ENCODE measurements around the gene OR5A1.

The OR5A1 gene

DNA sequence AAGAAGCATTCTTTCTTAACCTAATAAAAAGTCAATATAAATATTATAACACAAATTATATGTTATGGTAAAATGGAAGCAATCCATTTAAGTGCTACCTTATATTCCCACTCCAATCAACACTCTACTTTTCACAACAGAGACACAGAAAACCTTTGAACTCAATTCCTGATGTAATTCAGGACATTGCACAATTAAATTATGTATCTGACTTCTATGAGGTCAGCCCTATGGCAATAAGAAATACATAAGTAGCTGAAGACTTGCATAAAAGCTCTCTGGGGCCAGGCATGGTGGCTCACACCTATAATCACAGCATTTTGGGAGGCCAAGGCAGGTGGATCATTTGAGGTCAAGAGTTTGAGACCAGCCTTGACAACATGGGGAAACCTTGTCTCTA, 43.6 kb downstream of the OR5A1 start:
- DNase-seq (ENCODE audit: low read depth): no peak

DNA sequence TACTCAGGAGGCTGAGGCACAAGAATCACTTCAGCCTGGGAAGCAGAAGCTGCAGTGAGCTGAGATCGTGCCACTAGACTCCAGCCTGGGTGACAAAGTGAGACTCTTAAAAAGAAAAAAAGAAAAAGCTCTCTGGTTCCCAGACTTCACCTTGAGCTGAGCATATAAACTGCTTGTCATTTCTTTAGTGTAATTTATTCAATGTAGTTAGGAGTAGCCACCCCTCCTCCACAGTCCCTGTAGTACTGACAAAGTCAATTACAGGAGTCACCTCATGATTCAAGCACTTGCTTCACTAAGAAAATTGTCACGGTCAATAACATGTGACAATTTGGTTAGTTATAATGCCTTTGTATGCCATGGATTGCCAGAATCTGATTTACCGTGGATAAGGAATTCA, 44.1 kb downstream of the OR5A1 start:
- no peak for DNase-seq (ENCODE audit: low read depth)
